Activated CD4-positive, CD25-positive, alpha-beta regulatory T cell treated with anti-CD3 and anti-CD28 coated beads, Interleukin-2, amount 50 U/mL, for 16 hours (primary cell): Measurements from ENCODE around the gene SLC27A1.
A peak's percentile ranks its signal among the peaks of the same experiment; 100 is the strongest.

ENCODE experiments used
- DNase-seq: peaks from one replicate; pipeline ENCODE4 v3.0.0-alpha.2; 2020; ENCODE audit warnings: low read depth, low spot score

The SLC27A1 gene

GRCh38 chr19:17470068-17470841 lies at the start of gene SLC27A1:
Gene SLC27A1 (plus strand): TSS chr19:17470524. CDS start chr19:17470541, 17 bp downstream.
- DNase-seq = peak; percentile 74

GRCh38 chr19:17421942-17422341 lies 48.4 kb upstream of the SLC27A1 start:
- no peak for DNase-seq

GRCh38 chr19:17423429-17424208 lies 46.7 kb upstream of the SLC27A1 start:
- no peak for DNase-seq

DNA sequence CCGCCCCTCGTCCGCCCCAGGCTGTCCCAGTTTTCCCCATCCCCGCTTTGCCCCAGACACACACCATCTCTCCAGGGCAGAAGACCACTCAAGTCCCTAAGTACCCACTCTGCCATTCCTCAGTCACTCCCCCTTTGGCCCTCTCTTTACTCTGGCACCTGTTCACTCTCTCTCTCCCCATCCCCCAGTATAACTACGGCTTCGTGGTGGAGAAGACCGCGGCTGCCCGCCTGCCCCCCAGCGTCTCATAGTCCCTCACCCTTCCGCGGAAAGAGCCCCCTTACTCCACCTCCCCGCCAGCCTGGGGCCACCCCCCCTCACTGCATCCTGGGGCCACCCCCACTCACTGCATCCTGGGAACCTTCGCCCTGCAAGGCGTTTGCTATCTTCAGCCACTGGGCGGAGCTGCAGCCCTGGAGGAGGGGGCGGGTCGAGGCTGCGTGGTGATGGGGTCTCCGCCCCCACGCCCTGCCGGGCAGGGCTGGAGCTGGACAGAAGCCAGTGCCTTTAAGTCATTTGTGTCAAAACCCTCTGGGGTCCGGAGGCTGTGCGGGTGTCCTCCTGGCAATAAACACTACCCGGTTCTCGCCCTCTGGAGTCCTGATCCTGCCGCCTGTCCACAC lies 45.5 kb upstream of the SLC27A1 start:
- no peak for DNase-seq

- no peak for DNase-seq
Observed at GRCh38 chr19:17429641-17430113, 40.6 kb upstream of the SLC27A1 start.

DNA sequence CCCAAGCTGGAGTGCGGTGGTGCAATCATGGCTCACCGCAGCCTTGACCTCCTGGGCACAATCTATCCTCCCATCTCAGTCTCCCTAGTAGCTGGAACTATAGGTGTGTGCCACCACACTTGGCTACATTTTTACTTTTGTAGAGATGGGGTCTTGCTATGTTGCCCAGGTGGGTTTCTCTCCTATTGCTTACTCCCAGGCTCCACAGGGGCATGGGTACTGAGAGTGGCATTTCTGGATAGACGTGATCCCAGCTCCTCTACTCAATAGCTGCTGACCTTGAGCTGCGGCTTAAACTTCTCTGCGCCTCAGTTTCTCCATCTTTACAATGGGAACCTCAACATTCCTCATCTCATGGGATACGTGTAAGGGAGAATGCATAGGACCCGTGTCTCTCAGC lies 38.9 kb upstream of the SLC27A1 start:
- no peak for DNase-seq

- no peak for DNase-seq
Observed at GRCh38 chr19:17435218-17435617, 35.1 kb upstream of the SLC27A1 start.

GRCh38 chr19:17436094-17436873 lies 34.0 kb upstream of the SLC27A1 start:
- DNase-seq = no peak

GRCh38 chr19:17436874-17437267 lies 33.5 kb upstream of the SLC27A1 start:
- DNase-seq = no peak

DNA sequence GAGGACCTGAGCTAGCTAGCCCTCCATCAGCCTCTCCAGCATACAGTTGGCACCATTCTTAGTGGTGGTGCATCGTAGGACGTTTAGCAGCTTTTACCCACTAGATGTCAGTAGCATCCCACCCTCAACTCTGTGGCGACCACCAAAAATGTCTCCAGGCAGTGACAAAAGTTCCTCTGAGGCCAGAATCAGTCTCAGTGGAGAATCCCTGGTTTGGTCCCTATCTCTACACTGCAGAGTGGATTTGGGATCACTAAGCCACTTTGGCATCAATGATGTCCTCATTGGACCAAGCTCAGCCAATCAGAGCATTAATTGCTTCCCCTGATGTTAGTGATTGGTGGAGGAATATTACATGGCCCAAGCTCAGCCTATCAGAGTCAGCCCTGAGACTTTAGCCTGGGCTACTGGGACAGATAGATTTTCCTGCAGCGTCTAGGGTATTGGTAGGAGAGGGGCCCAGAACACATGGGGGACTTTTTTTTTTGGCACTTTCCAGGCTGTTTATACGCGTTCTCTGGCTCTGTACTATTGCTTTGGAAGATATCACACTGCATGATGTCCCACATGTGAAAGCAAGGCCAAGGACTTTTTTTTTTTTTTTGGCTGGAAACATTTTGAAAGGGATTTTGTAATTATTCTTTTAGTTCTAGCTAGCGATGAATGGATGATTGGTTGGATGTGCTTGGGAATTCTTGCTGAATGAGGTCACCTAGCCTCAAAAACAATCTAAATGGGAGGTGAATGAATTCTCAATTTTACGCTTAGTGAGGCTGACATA lies 28.9 kb upstream of the SLC27A1 start:
- DNase-seq = no peak

- DNase-seq = no peak
Observed at GRCh38 chr19:17445526-17446165, 24.7 kb upstream of the SLC27A1 start.

- DNase-seq = no peak
Observed at GRCh38 chr19:17447704-17448130, 22.6 kb upstream of the SLC27A1 start.

- no peak for DNase-seq
Observed at GRCh38 chr19:17448131-17448967, 22.0 kb upstream of the SLC27A1 start, which contains the start of gene TMEM221. Gene TMEM221 (minus strand): TSS chr19:17448668. CDS start chr19:17448462, 206 bp downstream.

DNA sequence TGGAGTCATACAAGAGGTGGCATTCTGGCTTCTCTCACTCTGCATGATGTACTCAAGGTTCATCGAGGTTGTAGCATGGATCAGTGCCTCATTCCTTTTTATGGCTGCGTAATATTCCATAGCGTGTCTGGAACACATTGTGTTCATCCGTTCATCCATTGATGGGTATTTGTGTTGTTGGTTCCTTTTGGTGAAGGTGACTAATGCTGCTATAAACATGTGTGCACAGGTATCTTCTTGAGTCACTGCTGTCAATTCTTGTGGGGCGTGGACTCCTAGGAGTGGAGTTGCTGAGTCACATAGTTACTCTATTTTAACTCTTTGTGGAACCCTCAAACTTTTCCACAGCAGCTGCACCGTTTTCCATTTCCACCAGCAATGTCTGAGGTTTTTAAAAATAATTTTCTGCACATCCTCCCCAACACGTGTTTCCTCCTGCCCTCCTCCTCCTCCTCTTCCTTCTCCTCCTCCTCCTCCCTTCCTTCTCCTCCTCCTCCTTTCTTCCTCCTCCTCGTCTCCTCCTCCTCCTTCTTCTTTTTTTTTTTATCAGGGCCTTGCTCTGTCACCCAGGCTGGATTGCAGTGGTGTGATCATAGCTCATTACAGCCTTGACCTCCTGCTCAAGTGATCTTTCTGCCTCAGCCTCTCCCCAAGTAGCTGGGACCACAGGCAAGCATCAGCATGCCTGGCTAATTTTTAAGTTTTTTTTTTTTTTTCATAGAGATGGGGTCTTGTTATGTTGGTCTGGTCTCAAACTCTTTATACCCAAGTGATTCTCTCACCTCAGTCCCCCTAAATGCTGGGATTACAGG lies 19.9 kb upstream of the SLC27A1 start:
- DNase-seq = no peak

DNA sequence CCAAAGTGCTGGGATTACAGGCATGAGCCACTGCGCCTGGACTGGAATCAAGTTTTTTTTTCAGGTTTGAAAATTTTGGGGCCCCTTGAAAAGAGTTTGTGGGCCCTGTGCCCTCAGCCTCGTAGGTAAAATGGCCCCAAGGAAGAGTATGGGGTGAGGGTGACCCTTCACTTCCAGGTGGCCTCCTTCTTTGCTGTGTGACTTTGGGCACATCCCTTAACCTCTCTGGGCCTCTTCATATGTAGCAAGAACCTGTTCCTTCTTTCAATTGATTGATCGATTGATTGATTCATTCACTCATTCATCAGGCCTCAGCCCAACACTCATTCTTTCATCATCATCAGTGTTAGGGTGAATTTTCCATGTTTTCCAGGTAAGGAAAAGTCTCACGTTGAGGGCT lies 18.5 kb upstream of the SLC27A1 start:
- no peak for DNase-seq

DNA sequence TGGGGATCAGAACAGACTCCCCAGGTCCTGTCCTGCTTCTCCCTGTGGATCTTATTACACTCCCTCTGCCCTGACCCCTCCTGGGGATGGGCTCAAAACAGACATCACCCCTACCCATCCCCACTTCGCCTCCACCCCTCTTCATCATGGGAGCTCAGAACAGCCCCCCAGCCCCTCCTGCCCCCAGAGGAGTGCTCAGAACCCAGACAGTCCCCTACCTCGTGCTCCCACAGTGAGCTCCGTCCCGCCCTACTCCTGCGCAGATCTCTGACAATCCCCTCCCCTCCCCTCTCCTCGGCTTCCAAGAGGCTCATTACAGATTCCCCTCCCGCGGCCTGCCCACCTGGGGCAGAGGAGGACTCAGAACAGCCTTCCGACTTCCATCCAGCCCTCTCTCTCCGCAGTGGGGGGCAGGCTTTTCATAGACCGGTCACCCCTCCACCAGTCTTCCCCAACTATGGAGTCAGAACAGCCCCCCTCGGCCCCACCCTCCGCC lies 15.7 kb upstream of the SLC27A1 start:
- DNase-seq = no peak

GRCh38 chr19:17455308-17456123 lies 14.8 kb upstream of the SLC27A1 start:
- no peak for DNase-seq
